Activated CD4-positive, alpha-beta T cell treated with anti-CD3 and anti-CD28 coated beads, Interleukin-2, amount 50 U/mL, for 4 hours (primary cell): ENCODE data around the gene VSTM2L.

Experiments
- DNase-seq, 2 experiments: peaks; one replicate each; pipeline ENCODE4 v3.0.0-alpha.2; 2020

VSTM2L gene

GRCh38 chr20:37901654-37902503 lies 1.0 kb upstream of the VSTM2L start:
- no peak for DNase-seq

- no peak for DNase-seq
Observed at GRCh38 chr20:37903317-37904007, 535 bp downstream of the VSTM2L start.

- no peak for DNase-seq
Observed at GRCh38 chr20:37904008-37904642, 1.2 kb downstream of the VSTM2L start.

- DNase-seq: no peak
Observed at GRCh38 chr20:37904845-37905373, 2.0 kb downstream of the VSTM2L start.

- no peak for DNase-seq
Observed at GRCh38 chr20:37905671-37906613, 3.0 kb downstream of the VSTM2L start.

- no peak for DNase-seq
Observed at GRCh38 chr20:37907330-37907676, 4.4 kb downstream of the VSTM2L start.

GRCh38 chr20:37907677-37908401 lies 4.9 kb downstream of the VSTM2L start:
- no peak for DNase-seq

GRCh38 chr20:37911261-37911660 lies 8.3 kb downstream of the VSTM2L start:
- DNase-seq: no peak

GRCh38 chr20:37911838-37912281 lies 8.9 kb downstream of the VSTM2L start:
- no peak for DNase-seq

GRCh38 chr20:37912874-37913273 lies 9.9 kb downstream of the VSTM2L start:
- DNase-seq: no peak

- DNase-seq: no peak
Observed at GRCh38 chr20:37913567-37914366, 10.8 kb downstream of the VSTM2L start.

GRCh38 chr20:37914367-37914671 lies 11.4 kb downstream of the VSTM2L start:
- DNase-seq: no peak

- DNase-seq: no peak
Observed at GRCh38 chr20:37914672-37915433, 11.9 kb downstream of the VSTM2L start.

GRCh38 chr20:37915434-37915787 lies 12.5 kb downstream of the VSTM2L start:
- DNase-seq: no peak

- no peak for DNase-seq
Observed at GRCh38 chr20:37915800-37916570, 13.1 kb downstream of the VSTM2L start.

GRCh38 chr20:37917461-37917860 lies 14.5 kb downstream of the VSTM2L start:
- no peak for DNase-seq

GRCh38 chr20:37918035-37918434 lies 15.1 kb downstream of the VSTM2L start:
- DNase-seq: no peak

GRCh38 chr20:37919389-37920040 lies 16.6 kb downstream of the VSTM2L start:
- DNase-seq: no peak

GRCh38 chr20:37920270-37920669 lies 17.3 kb downstream of the VSTM2L start:
- DNase-seq: no peak
